CD14-positive monocyte (primary cell): ENCODE measurements around the gene FALEC. TPM values are rescaled to one million over a fixed set of nuclear protein-coding genes. Genes with fewer than 3 reads are reported as not detected.

Experiments used
- DNase-seq, 3 donors: peaks; one replicate each; pipeline ENCODE4 v3.0.0-alpha.2; 2011 to 2022
- H2AFZ ChIP-seq: 2 replicates; pipeline ENCODE4 v1.6.0; 2012; ENCODE audit warnings: mild to moderate bottlenecking, low read depth, low read length, inconsistent platforms; ENCODE audit not compliant: insufficient read depth, poor library complexity, severe bottlenecking
- H3K27ac ChIP-seq, 2 donors: 1 replicate in 1 of 2; 2 replicates in 1 of 2; pipeline ENCODE4 v1.5.1; 2012 to 2013; ENCODE audit warnings: low read length in 2 of 2, control low read depth in 1 of 2, inconsistent platforms in 1 of 2, low read depth in 1 of 2, mild to moderate bottlenecking in 1 of 2
- H3K27me3 ChIP-seq, 2 donors: one replicate each; pipeline versions ENCODE4 v1.6.0 to v1.6.1; 2011 to 2013; ENCODE audit warnings: low read length in 2 of 2; ENCODE audit not compliant: control insufficient read depth in 2 of 2, insufficient read depth in 2 of 2
- H3K36me3 ChIP-seq, 2 donors: replicated peaks in 1 of 2; 1 replicate in 1 of 2; 2 replicates in 1 of 2; pipeline versions ENCODE4 v1.5.1 to v1.6.1; 2012 to 2013; ENCODE audit warnings: low read length in 2 of 2, control low read depth in 1 of 2, inconsistent platforms in 1 of 2, mild to moderate bottlenecking in 1 of 2; ENCODE audit not compliant: insufficient read depth in 2 of 2, control insufficient read depth in 1 of 2
- H3K4me1 ChIP-seq, 2 donors: 1 replicate in 1 of 2; 2 replicates in 1 of 2; pipeline versions ENCODE4 v1.5.1 to v1.6.1; 2012 to 2013; ENCODE audit warnings: low read length in 2 of 2, control low read depth in 1 of 2, inconsistent platforms in 1 of 2, mild to moderate bottlenecking in 1 of 2, moderate library complexity in 1 of 2; ENCODE audit not compliant: insufficient read depth in 2 of 2, control insufficient read depth in 1 of 2
- H3K4me2 ChIP-seq: replicated peaks from 2 replicates; pipeline ENCODE3; 2012; ENCODE audit warnings: low read length, moderate library complexity, mild to moderate bottlenecking; ENCODE audit not compliant: poor library complexity, severe bottlenecking; ENCODE audit errors: extremely low read depth
- H3K4me3 ChIP-seq, 3 experiments: fragments of 200-600 bp in 1 of 3; sonication (generic) in 1 of 3; replicated peaks in 1 of 3; 1 replicate in 2 of 3; 2 replicates in 1 of 3; pipeline ENCODE4 v1.5.1; 2011 to 2013; ENCODE audit warnings: low read length in 3 of 3, mild to moderate bottlenecking in 3 of 3, control low read depth in 2 of 3, low read depth in 2 of 3, inconsistent platforms in 1 of 3, moderate library complexity in 1 of 3
- H3K79me2 ChIP-seq: 2 replicates; pipeline ENCODE4 v1.6.0; 2012; ENCODE audit warnings: mild to moderate bottlenecking, control low read depth, inconsistent platforms, low read length, moderate library complexity; ENCODE audit not compliant: insufficient read depth
- H3K9ac ChIP-seq: 2 replicates; pipeline ENCODE4 v1.6.0; 2017; ENCODE audit warnings: low read length, mild to moderate bottlenecking; ENCODE audit not compliant: insufficient read depth, poor library complexity, severe bottlenecking
- H3K9me3 ChIP-seq, 2 donors: replicated peaks in 1 of 2; 1 replicate in 1 of 2; 2 replicates in 1 of 2; pipeline versions ENCODE4 v1.5.1 to v1.6.1; 2012 to 2013; ENCODE audit warnings: low read length in 2 of 2, control low read depth in 1 of 2; ENCODE audit not compliant: control insufficient read depth in 1 of 2, insufficient read depth in 1 of 2
- H4K20me1 ChIP-seq: 2 replicates; pipeline ENCODE4 v1.6.0; 2012; ENCODE audit warnings: mild to moderate bottlenecking, low read length, control low read depth, moderate library complexity; ENCODE audit not compliant: insufficient read depth
- H3K27ac Mint-ChIP-seq, 7 donors: one replicate each; pipeline ENCODE4 v1.8.0; 2020; ENCODE audit warnings: mild to moderate bottlenecking in 7 of 7, mixed read lengths in 7 of 7, moderate library complexity in 6 of 7, inconsistent platforms in 2 of 7
- H3K27me3 Mint-ChIP-seq, 3 donors: one replicate each; pipeline ENCODE4 v1.8.0; 2021 to 2022; ENCODE audit warnings: low read depth in 3 of 3, mild to moderate bottlenecking in 3 of 3, mixed read lengths in 3 of 3, moderate library complexity in 3 of 3, inconsistent platforms in 1 of 3
- H3K36me3 Mint-ChIP-seq, 2 donors: one replicate each; pipeline ENCODE4 v1.8.0; 2020; ENCODE audit warnings: mixed read lengths in 2 of 2, inconsistent platforms in 1 of 2, mild to moderate bottlenecking in 1 of 2
- H3K4me1 Mint-ChIP-seq: one replicate; pipeline ENCODE4 v1.8.0; 2020; ENCODE audit warnings: mild to moderate bottlenecking, mixed read lengths
- H3K4me3 Mint-ChIP-seq, 2 donors: one replicate each; pipeline ENCODE4 v1.8.0; 2020; ENCODE audit warnings: mild to moderate bottlenecking in 2 of 2, mixed read lengths in 2 of 2, moderate library complexity in 1 of 2
- H3K9me3 Mint-ChIP-seq, 7 donors: one replicate each; pipeline ENCODE4 v1.8.0; 2020 to 2022; ENCODE audit warnings: mixed read lengths in 7 of 7, mild to moderate bottlenecking in 6 of 7, moderate library complexity in 6 of 7, inconsistent platforms in 2 of 7
- CTCF ChIP-seq: fragments of 200-600 bp; IDR thresholded peaks from one replicate; pipeline ENCODE4 v1.8.0; 2022; ENCODE audit warnings: antibody characterized with exemption, mild to moderate bottlenecking
- WGBS: methylation state at CpG from one replicate; pipeline ENCODE4 v1.1.5; 2013; ENCODE audit warnings: missing lambda C conversion rate; ENCODE audit not compliant: insufficient coverage; 5-methylcytosine and 5-hydroxymethylcytosine counted together
- intact Hi-C, 2 donors: fragments of 100-400 bp; cut with micrococcal nuclease; formaldehyde crosslinking; loops; one replicate each; pipeline versions ENCODE4 v1.15.0 to v1.15.1; 2023
- polyA plus RNA-seq, 3 donors: library from polyadenylated mRNA; depleted of rRNA in 1 of 3; unstranded in 2 of 3; stranded (reverse) in 1 of 3; fragments of 300-500 nt in 2 of 3; fragments of >200 nt in 1 of 3; fragmentation: Illumina TruSeq in 2 of 3; gene quantifications; 1 replicate in 2 of 3; 2 replicates in 1 of 3; pipeline ENCODE4 v1.2.3, GENCODE V29; 2012 to 2021

FALEC gene
- polyA plus RNA-seq, 3 donors = not detected

- H3K36me3 Mint-ChIP-seq = peaks cover 6 to 9% of the 10 kb centered on the region in 2 donors
- H3K4me3 Mint-ChIP-seq = no peak overlapping the region
- peaks cover 0 to 6% (median 0%) of the 10 kb centered on the region in 7 donors for H3K9me3 Mint-ChIP-seq
Observed at GRCh38 chr1:150477733-150478132, 37.8 kb upstream of the FALEC start.

GRCh38 chr1:150479370-150479769 lies 36.2 kb upstream of the FALEC start:
- H3K27ac ChIP-seq = no peak overlapping the region
- H3K9ac ChIP-seq = no peak overlapping the region
- intact Hi-C loops = no loop called here
- Mint-ChIP-seq H3K27ac (no peak overlapping the region), H3K36me3 (no peaks in the 10 kb centered on the region), H3K9me3 (peaks cover 0 to 6% (median 0%) of the 10 kb centered on the region in 7 donors), H3K27me3 (peaks cover 0 to 5% (median 4%) of the 10 kb centered on the region in 3 donors), H3K4me3 (no peak overlapping the region), H3K4me1 (no peaks in the 10 kb centered on the region)
- no peak for DNase-seq
- H3K36me3 ChIP-seq = no peaks in the 10 kb centered on the region
- no peak for TF ChIP-seq CTCF
- no peaks in the 10 kb centered on the region for H3K4me1 ChIP-seq
- no peaks in the 10 kb centered on the region for H3K79me2 ChIP-seq
- no CpG with 5 or more reads among the region's 4 CpGs for WGBS
- no peaks in the 10 kb centered on the region for H4K20me1 ChIP-seq
- no peak overlapping the region for H2AFZ ChIP-seq
- H3K9me3 ChIP-seq = no peaks in the 10 kb centered on the region
- H3K4me2 ChIP-seq = no peak overlapping the region
- no peak overlapping the region for H3K4me3 ChIP-seq
- peaks cover 0 to 2% of the 10 kb centered on the region in 2 donors for H3K27me3 ChIP-seq

More at GRCh38 chr1:150477733-150478132, 37.8 kb upstream of the FALEC start:
- Histone ChIP-seq H3K4me1 (no peaks in the 10 kb centered on the region), H3K9ac (no peak overlapping the region), H3K27ac (no peak overlapping the region), H2AFZ (no peak overlapping the region), H3K27me3 (peaks cover 0 to 2% of the 10 kb centered on the region in 2 donors), H3K79me2 (no peaks in the 10 kb centered on the region), H3K4me3 (no peak overlapping the region), H3K9me3 (no peaks in the 10 kb centered on the region), H4K20me1 (no peaks in the 10 kb centered on the region), H3K4me2 (no peak overlapping the region), H3K36me3 (peaks cover 8 to 14% of the 10 kb centered on the region in 2 donors)
- TF ChIP-seq CTCF = no peak
- no peak for DNase-seq
- Mint-ChIP-seq H3K27me3 (peaks cover 0 to 4% (median 3%) of the 10 kb centered on the region in 3 donors), H3K4me1 (no peaks in the 10 kb centered on the region), H3K27ac (peak overlapping the region in 2 of 7 donors; percentile 47 to 50)
- WGBS = 77% methylated on average over 3 of the region's 4 CpGs
- intact Hi-C loops = no loop called here
